Breast epithelium (tissue), 3 donors: Measurements from ENCODE around the gene ALKBH5.

Experiments used
- POLR2A ChIP-seq: fragments of 450-650 bp; IDR thresholded peaks from one replicate; pipeline ENCODE4 v1.6.1; 2016; ENCODE audit warnings: antibody characterized with exemption, mild to moderate bottlenecking, moderate library complexity
- POLR2AphosphoS5 ChIP-seq, 3 donors: sonication (generic); formaldehyde crosslinking; IDR thresholded peaks; one replicate each; pipeline ENCODE4 v1.6.1; 2017; ENCODE audit warnings: antibody characterized with exemption in 3 of 3
- TF ChIP-seq, protein P1 (sequence below), 3 donors: fragments of 450-650 bp; IDR thresholded peaks; one replicate each; pipeline ENCODE4 v1.5.1; 2016 to 2017; ENCODE audit warnings: antibody characterized with exemption in 3 of 3, mild to moderate bottlenecking in 3 of 3, moderate library complexity in 3 of 3

DNA sequence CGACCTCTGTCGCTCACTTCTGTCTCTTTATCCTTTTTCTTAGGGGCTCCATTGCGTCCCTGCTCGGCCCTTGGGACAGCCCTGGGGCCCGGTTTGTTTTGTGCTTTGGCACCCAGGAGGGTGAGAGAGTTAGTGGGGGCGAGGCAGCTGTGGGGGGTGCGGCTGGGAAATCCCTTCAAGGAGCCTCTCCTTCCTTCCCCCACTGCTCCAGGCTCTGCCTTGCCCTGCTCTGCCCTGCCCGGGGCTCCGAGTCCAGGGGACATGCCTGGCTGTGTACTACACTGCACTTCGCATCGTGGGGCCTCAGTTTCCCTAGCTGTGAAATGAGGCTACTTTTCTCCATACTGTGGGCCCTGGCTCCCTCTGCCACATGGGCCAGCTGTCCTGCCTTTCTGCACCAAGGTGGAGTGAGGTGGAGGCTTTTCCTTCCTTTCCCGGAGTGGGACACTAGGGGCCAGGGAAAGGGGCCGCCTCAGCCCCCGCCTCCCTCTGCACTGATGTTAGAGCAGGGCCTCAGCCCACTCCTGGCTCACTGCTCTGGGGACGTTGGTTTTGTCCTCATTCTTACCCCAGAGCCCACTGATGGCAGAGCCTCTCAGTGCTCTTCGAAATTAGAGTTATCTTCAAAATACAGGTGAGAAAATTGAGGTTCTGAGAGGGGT lies 42.8 kb downstream of the ALKBH5 start:
- TF ChIP-seq, protein P1, sequence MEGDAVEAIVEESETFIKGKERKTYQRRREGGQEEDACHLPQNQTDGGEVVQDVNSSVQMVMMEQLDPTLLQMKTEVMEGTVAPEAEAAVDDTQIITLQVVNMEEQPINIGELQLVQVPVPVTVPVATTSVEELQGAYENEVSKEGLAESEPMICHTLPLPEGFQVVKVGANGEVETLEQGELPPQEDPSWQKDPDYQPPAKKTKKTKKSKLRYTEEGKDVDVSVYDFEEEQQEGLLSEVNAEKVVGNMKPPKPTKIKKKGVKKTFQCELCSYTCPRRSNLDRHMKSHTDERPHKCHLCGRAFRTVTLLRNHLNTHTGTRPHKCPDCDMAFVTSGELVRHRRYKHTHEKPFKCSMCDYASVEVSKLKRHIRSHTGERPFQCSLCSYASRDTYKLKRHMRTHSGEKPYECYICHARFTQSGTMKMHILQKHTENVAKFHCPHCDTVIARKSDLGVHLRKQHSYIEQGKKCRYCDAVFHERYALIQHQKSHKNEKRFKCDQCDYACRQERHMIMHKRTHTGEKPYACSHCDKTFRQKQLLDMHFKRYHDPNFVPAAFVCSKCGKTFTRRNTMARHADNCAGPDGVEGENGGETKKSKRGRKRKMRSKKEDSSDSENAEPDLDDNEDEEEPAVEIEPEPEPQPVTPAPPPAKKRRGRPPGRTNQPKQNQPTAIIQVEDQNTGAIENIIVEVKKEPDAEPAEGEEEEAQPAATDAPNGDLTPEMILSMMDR (IDR thresholded peaks at IDR 0.05): no peak
- TF ChIP-seq POLR2A: no peak
- TF ChIP-seq POLR2AphosphoS5 (IDR thresholded peaks at IDR 0.05): no peak
